NCI-H2107 (cell line): ENCODE measurements around the gene FAM107A.

ENCODE experiments used
- DNase-seq: peaks from one replicate; lab custom pipeline; 2025; lab: John Stamatoyannopoulos, UW

Gene FAM107A

GRCh38 chr3:58591517-58592510 lies 14.6 kb upstream of the FAM107A start:
- no peak for DNase-seq

GRCh38 chr3:58588030-58588614 lies 10.9 kb upstream of the FAM107A start:
- DNase-seq, result no peak

- no peak for DNase-seq
Observed at GRCh38 chr3:58586776-58587192, 9.6 kb upstream of the FAM107A start.

DNA sequence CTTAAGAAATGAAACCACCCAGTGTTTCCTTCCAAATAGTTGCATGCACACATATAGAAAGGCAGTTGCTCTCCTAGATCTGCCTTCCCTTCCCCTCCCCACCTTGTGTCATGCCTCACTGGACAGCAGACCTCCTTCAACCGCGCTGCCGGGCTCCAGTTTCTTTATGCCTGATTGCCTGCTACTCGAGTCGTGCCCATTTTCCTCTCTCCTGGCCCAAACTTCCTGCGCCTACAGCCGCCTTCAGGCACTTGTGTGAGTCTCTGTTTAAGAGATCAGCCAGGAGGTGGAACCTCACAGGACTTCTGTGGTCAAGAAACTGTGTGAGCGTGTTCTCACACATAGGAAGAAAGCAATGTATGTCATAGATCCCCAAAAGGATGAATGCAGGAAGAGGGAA lies 8.8 kb upstream of the FAM107A start:
- no peak for DNase-seq

DNA sequence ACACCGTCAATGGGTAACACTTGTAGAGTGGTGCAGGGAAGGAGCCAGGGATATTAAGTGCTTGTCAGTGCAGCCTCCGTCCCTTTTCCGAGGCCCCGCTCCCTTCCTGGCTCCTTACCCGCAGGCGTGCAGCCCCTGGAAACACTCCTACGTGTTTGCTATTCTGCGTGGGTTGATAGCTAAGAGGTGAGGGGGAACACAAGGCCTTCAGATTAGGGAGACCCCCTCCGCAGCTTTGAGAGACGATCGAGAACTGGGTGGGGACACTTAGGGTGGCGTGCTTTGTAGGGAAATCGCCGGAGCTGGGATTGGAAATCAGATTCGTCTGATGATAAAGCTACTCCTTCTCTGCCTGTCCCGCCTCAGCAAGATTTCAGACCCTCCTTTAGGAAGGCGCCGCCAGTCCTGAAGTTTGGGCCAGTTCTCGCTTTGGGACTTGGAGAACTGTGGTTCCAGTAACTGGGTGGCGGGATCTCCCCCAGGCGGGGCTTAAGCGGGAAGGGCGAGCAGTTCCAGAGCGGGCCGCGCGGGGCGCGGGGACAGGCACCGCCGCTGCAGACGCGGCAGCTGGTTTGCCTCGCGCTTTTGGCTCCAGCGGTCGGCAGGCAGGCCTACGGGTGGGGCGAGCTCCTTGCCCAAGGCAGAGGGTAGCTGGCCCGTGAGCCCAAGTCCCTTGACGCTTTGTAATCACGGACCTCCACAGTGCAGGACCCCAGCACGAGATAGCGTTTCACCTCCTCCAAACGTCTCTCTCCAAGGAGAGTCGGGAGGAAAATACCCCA lies 8.0 kb upstream of the FAM107A start:
- DNase-seq, result peak; percentile 30

DNA sequence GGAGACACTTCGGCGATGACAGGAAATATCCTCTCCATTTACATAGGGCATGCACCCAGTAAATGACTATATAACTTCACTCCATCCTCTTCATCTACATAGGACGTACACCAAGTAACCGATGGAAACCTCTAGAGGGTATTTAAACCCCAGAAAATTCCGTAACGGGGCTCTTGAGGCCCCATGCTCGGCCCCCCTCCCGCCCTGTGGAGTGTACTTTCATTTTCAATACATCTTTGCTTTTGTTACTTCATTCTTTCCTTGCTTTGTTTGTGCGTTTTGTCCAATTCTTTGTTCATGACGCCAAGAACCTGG lies 7.5 kb upstream of the FAM107A start:
- DNase-seq, result no peak

- no peak for DNase-seq
Observed at GRCh38 chr3:58581328-58582091, 4.3 kb upstream of the FAM107A start.

GRCh38 chr3:58580826-58581327 lies 3.7 kb upstream of the FAM107A start:
- no peak for DNase-seq

DNA sequence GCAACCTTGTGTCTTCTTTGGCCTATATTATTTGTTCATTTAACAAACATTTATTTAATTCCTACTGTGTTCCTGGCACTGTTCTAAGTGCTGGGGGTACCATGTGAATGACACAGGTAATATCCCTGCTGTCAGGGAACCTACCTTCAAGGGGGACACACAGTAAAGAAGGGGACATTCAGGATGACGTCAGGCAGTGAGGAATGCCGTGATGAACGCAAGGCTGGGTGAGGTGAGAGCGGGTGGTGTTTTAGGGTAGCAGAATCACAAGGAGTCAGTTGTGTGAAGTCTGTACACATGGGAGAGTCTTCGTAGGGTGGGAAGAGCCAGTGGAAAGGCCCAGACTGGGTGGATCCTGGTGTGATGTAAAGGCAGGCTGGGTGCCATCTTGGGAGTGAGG lies 1.7 kb upstream of the FAM107A start:
- DNase-seq, result no peak

DNA sequence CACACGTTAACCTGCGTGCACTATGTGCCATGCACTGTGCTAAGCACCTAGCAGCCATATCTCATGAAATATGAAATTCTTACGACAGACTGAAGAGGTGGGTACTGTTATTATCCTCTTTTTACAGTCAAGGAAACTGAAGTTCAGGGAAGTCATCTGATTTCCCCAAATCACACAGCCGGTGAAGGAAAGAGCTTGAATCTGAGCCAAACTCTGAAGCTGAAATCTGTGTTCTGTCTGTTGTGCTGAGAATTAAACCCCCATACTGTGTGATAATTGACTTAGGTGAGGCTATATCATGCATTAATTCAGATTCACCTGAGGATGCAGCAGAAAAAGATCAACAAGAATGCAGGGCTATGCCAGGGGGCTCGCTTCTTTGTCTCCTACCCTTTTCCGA lies 475 bp downstream of the FAM107A start:
- DNase-seq, result no peak

- DNase-seq, result no peak
Observed at GRCh38 chr3:58575971-58576652, 1.1 kb downstream of the FAM107A start.

DNA sequence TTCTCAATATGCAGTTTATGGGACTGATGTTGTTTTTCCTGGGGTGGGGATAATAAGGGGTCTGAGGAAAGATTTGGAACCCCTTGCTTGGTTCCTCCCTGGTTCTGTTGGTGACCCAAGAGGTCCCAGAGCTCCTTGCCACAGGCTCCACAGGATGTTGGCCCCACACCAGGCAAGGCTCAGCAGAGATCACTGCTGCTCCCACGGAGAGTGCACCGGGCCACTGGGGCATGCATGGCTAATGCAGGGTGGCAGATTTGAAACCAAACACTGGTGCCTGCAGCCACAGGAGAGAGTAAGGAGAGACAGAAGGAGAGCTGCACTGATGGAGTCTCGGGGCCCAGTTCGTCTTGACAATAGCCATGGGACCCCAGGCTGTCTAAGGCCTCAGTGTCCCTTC lies 2.5 kb downstream of the FAM107A start:
- DNase-seq, result no peak

- DNase-seq, result no peak
Observed at GRCh38 chr3:58574106-58574505, 3.1 kb downstream of the FAM107A start.

- DNase-seq, result no peak
Observed at GRCh38 chr3:58573640-58574039, 3.6 kb downstream of the FAM107A start.

DNA sequence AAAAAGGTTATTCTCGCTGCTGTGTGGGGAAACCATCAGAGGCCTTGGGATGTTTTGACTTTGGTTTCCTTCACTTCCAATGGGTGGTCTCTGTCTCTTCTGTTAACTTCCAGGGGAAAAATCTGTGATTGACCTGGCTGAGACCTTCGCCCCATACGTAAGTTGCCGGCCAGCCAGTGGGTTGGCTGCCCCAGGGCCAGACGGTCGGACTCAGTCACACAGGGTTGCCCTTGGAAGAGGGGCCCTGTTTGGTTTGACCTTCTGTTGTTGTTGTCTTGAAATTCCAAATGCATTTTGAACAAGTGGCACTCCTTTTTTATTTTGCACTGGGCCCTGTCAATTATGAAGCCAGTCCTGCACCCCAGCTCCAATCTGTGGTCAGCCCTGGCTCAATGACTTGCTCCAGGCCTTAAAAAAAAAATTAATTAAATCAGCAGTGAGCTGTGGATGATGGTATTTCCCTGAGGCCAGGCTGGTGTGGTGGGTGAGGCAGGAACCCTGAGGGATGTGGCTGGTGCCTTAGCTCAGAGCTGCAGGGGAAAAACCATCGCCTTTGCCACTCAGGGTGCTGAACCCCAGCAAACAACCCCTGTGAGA lies 4.5 kb downstream of the FAM107A start:
- no peak for DNase-seq

DNA sequence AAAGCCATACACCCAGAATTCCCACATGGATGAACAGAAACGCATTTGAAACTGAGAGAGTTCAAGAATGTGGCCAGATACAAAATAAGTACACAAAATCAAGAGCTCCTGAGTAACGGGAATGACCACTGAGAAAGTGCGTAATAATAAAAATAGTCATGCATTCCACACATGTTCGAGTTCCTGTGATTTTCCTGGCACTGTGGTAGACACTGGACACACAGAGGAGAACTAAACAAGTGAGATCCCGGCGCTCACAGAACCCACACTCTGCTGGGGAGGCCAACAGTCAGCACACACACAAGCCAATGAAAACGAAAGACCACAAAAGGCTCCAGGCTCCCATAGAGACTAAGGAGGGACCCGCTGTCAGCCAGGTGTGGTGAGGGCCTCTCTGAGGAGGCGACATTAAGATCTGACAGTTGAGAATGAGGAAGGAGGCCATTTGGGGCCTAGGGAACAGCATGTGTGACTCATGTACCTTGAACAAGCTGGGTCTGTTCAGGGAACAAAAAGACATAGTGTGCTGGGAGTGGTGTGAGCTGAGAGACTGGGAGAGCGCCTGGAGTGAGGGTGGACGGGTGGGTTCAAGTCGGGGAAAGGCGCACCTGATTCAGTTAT lies 5.1 kb downstream of the FAM107A start:
- DNase-seq, result no peak

DNA sequence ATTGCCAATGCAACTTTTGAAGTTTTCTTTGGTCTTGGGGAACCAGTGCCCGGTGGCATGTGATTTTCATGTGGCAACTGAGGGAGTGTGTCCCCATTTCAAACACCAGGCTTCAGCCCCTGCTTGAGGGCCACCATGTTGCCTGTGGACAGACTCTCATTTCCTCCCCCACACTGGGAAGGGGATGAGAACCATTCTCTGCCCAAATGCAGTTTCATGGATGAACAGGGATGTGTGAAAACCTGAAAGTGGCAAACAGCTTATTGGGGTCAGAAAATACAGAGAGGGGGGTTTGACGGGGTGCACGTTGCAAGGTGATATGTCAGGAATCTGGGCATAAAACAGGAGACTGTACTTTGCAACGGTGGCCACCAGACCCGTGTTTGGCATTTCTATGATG lies 6.3 kb downstream of the FAM107A start:
- no peak for DNase-seq

GRCh38 chr3:58569287-58570001 lies 7.7 kb downstream of the FAM107A start:
- DNase-seq, result no peak

GRCh38 chr3:58568572-58569286 lies 8.5 kb downstream of the FAM107A start:
- peak; percentile 43 for DNase-seq
